HepG2 (cell line): ENCODE measurements around the gene NOTUM. TPM values are rescaled to one million over a fixed set of nuclear protein-coding genes. Genes with fewer than 3 reads are reported as not detected.
A peak's percentile ranks its signal among the peaks of the same experiment; 100 is the strongest.

Experiments
- ADNP ChIP-seq: sonication (generic); formaldehyde crosslinking; IDR thresholded peaks from 2 replicates; pipeline ENCODE4 v1.4.0; 2020; ENCODE audit warnings: missing genetic modification reagents
- CC2D1A ChIP-seq: sonication (generic); formaldehyde crosslinking; IDR thresholded peaks from 2 replicates; pipeline ENCODE4 v1.8.1; 2023; ENCODE audit warnings: mild to moderate bottlenecking, missing genetic modification reagents
- CENPT ChIP-seq: sonication (generic); formaldehyde crosslinking; IDR thresholded peaks from 2 replicates; pipeline ENCODE4 v1.8.0; 2022; ENCODE audit warnings: low read depth, mild to moderate bottlenecking, moderate library complexity, missing genetic modification reagents
- CERS6 ChIP-seq: sonication (generic); formaldehyde crosslinking; IDR thresholded peaks from 2 replicates; pipeline ENCODE4 v1.5.0; 2020; ENCODE audit warnings: missing genetic modification reagents
- E2F2 ChIP-seq: sonication (generic); formaldehyde crosslinking; IDR thresholded peaks from 2 replicates; pipeline ENCODE4 v1.4.0; 2020; ENCODE audit warnings: missing genetic modification reagents, borderline replicate concordance
- ELF3 ChIP-seq: IDR thresholded peaks from 2 replicates; pipeline ENCODE4 v1.6.1; 2016; ENCODE audit warnings: missing genetic modification reagents, missing compliant biosample characterization
- MAZ ChIP-seq, 2 experiments: sonication (generic) in 1 of 2; formaldehyde crosslinking in 1 of 2; IDR thresholded peaks; 2 replicates each; pipeline versions ENCODE4 v1.5.0 to v1.6.1; 2012 to 2020; ENCODE audit warnings: low read depth in 2 of 2, mild to moderate bottlenecking in 2 of 2, borderline replicate concordance in 1 of 2, improper control_type of control experiment in 1 of 2, low read length in 1 of 2, missing genetic modification reagents in 1 of 2, moderate library complexity in 1 of 2
- MTF1 ChIP-seq: sonication (generic); formaldehyde crosslinking; IDR thresholded peaks from 2 replicates; pipeline ENCODE4 v1.5.0; 2020; ENCODE audit warnings: missing genetic modification reagents
- NR2F2 ChIP-seq: IDR thresholded peaks from 2 replicates; pipeline ENCODE4 v1.6.1; 2012; ENCODE audit warnings: low read depth, inconsistent platforms, borderline replicate concordance
- SMAD9 ChIP-seq: sonication (generic); formaldehyde crosslinking; IDR thresholded peaks from 2 replicates; pipeline ENCODE4 v1.5.1; 2020; ENCODE audit warnings: mild to moderate bottlenecking, missing genetic modification reagents
- SNAPC2 ChIP-seq: sonication (generic); formaldehyde crosslinking; IDR thresholded peaks from 2 replicates; pipeline ENCODE4 v1.8.1; 2022; ENCODE audit warnings: mild to moderate bottlenecking, missing genetic modification reagents
- SP4 ChIP-seq: sonication (generic); formaldehyde crosslinking; IDR thresholded peaks from 2 replicates; pipeline ENCODE4 v1.8.1; 2023; ENCODE audit warnings: mild to moderate bottlenecking, missing genetic modification reagents
- SSRP1 ChIP-seq: IDR thresholded peaks from 2 replicates; pipeline ENCODE4 v1.6.1; 2016; ENCODE audit warnings: control low read depth
- TBX3 ChIP-seq: fragments of 450-650 bp; IDR thresholded peaks from 2 replicates; pipeline ENCODE4 v1.6.1; 2017; ENCODE audit warnings: antibody characterized with exemption, mild to moderate bottlenecking, inconsistent platforms, borderline replicate concordance
- TGIF2 ChIP-seq: IDR thresholded peaks from 2 replicates; pipeline ENCODE4 v1.6.1; 2016; ENCODE audit warnings: control low read depth, missing compliant biosample characterization
- ZBTB38 ChIP-seq: sonication (generic); formaldehyde crosslinking; IDR thresholded peaks from 2 replicates; pipeline ENCODE4 v1.5.1; 2020; ENCODE audit warnings: mild to moderate bottlenecking, missing genetic modification reagents
- ZNF180 ChIP-seq: sonication (generic); formaldehyde crosslinking; IDR thresholded peaks from 2 replicates; pipeline ENCODE4 v1.4.0; 2020; ENCODE audit warnings: low read depth, missing genetic modification reagents, borderline replicate concordance
- ZNF230 ChIP-seq: sonication (generic); formaldehyde crosslinking; IDR thresholded peaks from 2 replicates; pipeline ENCODE4 v1.4.0; 2020; ENCODE audit warnings: mild to moderate bottlenecking, missing genetic modification reagents
- ZNF446 ChIP-seq: sonication (generic); formaldehyde crosslinking; IDR thresholded peaks from 2 replicates; pipeline ENCODE4 v1.5.0; 2020; ENCODE audit warnings: mild to moderate bottlenecking, missing genetic modification reagents
- ZNF451 ChIP-seq: sonication (generic); formaldehyde crosslinking; IDR thresholded peaks from 2 replicates; pipeline ENCODE4 v1.5.0; 2020; ENCODE audit warnings: mild to moderate bottlenecking, missing genetic modification reagents
- ZNF510 ChIP-seq: sonication (generic); formaldehyde crosslinking; IDR thresholded peaks from 2 replicates; pipeline ENCODE4 v1.4.0; 2020; ENCODE audit warnings: low read depth, mild to moderate bottlenecking, missing genetic modification reagents
- ZNF747 ChIP-seq: sonication (generic); formaldehyde crosslinking; IDR thresholded peaks from 2 replicates; pipeline ENCODE4 v1.8.1; 2023; ENCODE audit warnings: missing genetic modification reagents, mild to moderate bottlenecking, borderline replicate concordance
- polyA plus RNA-seq, 8 experiments: library from polyadenylated mRNA; depleted of rRNA in 3 of 8; stranded (reverse) in 7 of 8; unstranded in 1 of 8; fragments of >200 nt; fragmentation: Illumina TruSeq in 4 of 8; extraction: Trizol in 4 of 8; gene quantifications; 2 replicates each; pipeline versions ENCODE4 v1.2.1 to v1.2.3, GENCODE V29; 2011 to 2016; ENCODE audit warnings: low read depth in 4 of 8, missing spikeins in 1 of 8, mixed read lengths in 1 of 8; ENCODE audit not compliant: insufficient read depth in 1 of 8
- total RNA-seq, 5 experiments: library from RNA; depleted of rRNA; stranded (reverse); fragments of >200 nt; fragmentation: Illumina TruSeq; extraction: Trizol; gene quantifications; 2 replicates each; pipeline ENCODE4 v1.2.3, GENCODE V29; 2016; ENCODE audit warnings: low read depth in 1 of 5
- TF ChIP-seq, protein P1 (sequence below): sonication (generic); formaldehyde crosslinking; IDR thresholded peaks from 2 replicates; pipeline ENCODE4 v1.5.0; 2020; ENCODE audit warnings: mild to moderate bottlenecking, missing genetic modification reagents
- TF ChIP-seq, protein P2 (sequence below): fragments of 450-650 bp; IDR thresholded peaks from 2 replicates; pipeline ENCODE4 v1.6.1; 2017

The NOTUM gene
- total and polyA plus RNA-seq, 2 of the 13 experiments (the other 11 are each of a cell fraction or from before 2014, with no cell fraction given): 150 to 160 TPM

- no peak for TF ChIP-seq CERS6 (CRISPR knock-in tag)
- peak; percentile 51; the same call in 1 of the 2 replicates for TF ChIP-seq SP4
- TF ChIP-seq TGIF2 (CRISPR knock-in tag): peak; percentile 69; the same call in 1 of the 2 replicates
- 0 out of 2 replicates have a peak, but pooled peaks have one; percentile 32 for TF ChIP-seq SNAPC2 (CRISPR knock-in tag)
- TF ChIP-seq, protein P1, sequence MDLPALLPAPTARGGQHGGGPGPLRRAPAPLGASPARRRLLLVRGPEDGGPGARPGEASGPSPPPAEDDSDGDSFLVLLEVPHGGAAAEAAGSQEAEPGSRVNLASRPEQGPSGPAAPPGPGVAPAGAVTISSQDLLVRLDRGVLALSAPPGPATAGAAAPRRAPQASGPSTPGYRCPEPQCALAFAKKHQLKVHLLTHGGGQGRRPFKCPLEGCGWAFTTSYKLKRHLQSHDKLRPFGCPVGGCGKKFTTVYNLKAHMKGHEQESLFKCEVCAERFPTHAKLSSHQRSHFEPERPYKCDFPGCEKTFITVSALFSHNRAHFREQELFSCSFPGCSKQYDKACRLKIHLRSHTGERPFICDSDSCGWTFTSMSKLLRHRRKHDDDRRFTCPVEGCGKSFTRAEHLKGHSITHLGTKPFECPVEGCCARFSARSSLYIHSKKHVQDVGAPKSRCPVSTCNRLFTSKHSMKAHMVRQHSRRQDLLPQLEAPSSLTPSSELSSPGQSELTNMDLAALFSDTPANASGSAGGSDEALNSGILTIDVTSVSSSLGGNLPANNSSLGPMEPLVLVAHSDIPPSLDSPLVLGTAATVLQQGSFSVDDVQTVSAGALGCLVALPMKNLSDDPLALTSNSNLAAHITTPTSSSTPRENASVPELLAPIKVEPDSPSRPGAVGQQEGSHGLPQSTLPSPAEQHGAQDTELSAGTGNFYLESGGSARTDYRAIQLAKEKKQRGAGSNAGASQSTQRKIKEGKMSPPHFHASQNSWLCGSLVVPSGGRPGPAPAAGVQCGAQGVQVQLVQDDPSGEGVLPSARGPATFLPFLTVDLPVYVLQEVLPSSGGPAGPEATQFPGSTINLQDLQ: no peak
- TF ChIP-seq MTF1 (CRISPR knock-in tag): peak; percentile 61; the same call in 1 of the 2 replicates
- TF ChIP-seq CENPT (CRISPR knock-in tag): no peak
- peak; percentile 17; the same call in 1 of the 2 replicates for TF ChIP-seq E2F2 (CRISPR knock-in tag)
- TF ChIP-seq ZNF747 (CRISPR knock-in tag): 0 out of 2 replicates have a peak, but pooled peaks have one; percentile 13
- no peak for TF ChIP-seq TBX3
- peak; percentile 84; the same call in 1 of the 2 replicates for TF ChIP-seq SMAD9
- TF ChIP-seq CC2D1A (CRISPR knock-in tag): no peak
- TF ChIP-seq ELF3 (CRISPR knock-in tag): no peak
- TF ChIP-seq ZNF446 (CRISPR knock-in tag): peak; percentile 81; the same call in 1 of the 2 replicates
- no peak; the same call in 1 of the 2 replicates for TF ChIP-seq ZBTB38
- TF ChIP-seq ZNF230 (CRISPR knock-in tag): 0 out of 2 replicates have a peak, but pooled peaks have one; percentile 41
- TF ChIP-seq NR2F2: no peak
- no peak for TF ChIP-seq SSRP1 (CRISPR knock-in tag)
- TF ChIP-seq, protein P2, sequence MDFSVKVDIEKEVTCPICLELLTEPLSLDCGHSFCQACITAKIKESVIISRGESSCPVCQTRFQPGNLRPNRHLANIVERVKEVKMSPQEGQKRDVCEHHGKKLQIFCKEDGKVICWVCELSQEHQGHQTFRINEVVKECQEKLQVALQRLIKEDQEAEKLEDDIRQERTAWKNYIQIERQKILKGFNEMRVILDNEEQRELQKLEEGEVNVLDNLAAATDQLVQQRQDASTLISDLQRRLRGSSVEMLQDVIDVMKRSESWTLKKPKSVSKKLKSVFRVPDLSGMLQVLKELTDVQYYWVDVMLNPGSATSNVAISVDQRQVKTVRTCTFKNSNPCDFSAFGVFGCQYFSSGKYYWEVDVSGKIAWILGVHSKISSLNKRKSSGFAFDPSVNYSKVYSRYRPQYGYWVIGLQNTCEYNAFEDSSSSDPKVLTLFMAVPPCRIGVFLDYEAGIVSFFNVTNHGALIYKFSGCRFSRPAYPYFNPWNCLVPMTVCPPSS: no peak
- no peak; the same call in 1 of the 2 replicates for TF ChIP-seq ZNF510 (CRISPR knock-in tag)
- no peak for TF ChIP-seq ADNP (CRISPR knock-in tag)
- no peak for TF ChIP-seq ZNF180 (CRISPR knock-in tag)
- no peak; the same call in 1 of the 2 replicates for TF ChIP-seq ZNF451 (CRISPR knock-in tag)
- no peak for TF ChIP-seq MAZ (IDR thresholded peaks at IDR 0.05; ENCODE audit: borderline replicate concordance, low read depth, low read length)
- TF ChIP-seq MAZ (CRISPR knock-in tag; IDR thresholded peaks at IDR 0.05; ENCODE audit: low read depth): no peak
Observed at GRCh38 chr17:81960130-81960958, 643 bp downstream of the NOTUM start (continued).
